NCI-H460 (cell line): ENCODE results near the gene MUC2. TPM values are rescaled to one million over a fixed set of nuclear protein-coding genes. Genes with fewer than 3 reads are reported as not detected.

Experiments
- DNase-seq: peaks from one replicate; pipeline ENCODE4 v3.0.0-alpha.2; 2016; ENCODE audit warnings: low read depth; ENCODE audit errors: extremely low read depth
- total RNA-seq: library from RNA; depleted of rRNA; stranded (reverse); fragments of >200 nt; shearing (Covaris generic); gene quantifications from 2 replicates; pipeline ENCODE4 v1.2.3, GENCODE V29; 2014

MUC2 gene
- total RNA-seq, 1 experiment from 2014 or later = not detected

DNA sequence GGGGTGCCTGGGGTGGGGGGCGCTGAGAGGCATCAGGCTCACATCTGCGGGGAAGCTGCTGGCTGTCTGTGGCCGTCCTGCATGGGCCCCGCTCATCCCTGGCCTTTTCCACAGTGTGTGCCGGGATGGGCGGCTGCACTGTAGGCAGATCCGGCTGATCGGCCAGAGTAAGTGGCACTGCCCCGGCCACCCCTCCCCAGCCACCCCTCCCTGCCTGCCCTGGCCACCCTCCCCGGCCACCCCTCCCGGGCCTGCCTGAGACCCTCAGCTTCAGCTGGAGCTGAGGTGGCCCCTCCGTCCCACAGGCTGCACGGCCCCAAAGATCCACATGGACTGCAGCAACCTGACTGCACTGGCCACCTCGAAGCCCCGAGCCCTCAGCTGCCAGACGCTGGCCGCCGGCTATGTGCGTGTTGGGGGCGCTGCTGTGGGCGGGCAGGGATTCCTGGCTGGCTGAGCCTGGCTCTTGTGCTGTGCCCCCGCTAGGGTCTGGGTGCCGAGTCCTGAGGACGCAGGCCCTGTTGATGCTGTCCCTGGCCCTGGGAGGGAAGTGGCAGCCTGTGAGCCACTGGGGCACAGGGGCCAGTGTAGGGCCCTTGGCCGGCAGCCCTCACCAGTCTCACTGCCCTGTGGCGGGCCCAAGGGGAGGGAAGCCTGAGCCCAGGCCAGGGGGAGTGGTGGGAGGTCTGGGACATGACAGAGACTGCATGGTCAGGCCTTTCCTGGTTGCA, 10.9 kb downstream of the MUC2 start:
- no peak for DNase-seq

DNA sequence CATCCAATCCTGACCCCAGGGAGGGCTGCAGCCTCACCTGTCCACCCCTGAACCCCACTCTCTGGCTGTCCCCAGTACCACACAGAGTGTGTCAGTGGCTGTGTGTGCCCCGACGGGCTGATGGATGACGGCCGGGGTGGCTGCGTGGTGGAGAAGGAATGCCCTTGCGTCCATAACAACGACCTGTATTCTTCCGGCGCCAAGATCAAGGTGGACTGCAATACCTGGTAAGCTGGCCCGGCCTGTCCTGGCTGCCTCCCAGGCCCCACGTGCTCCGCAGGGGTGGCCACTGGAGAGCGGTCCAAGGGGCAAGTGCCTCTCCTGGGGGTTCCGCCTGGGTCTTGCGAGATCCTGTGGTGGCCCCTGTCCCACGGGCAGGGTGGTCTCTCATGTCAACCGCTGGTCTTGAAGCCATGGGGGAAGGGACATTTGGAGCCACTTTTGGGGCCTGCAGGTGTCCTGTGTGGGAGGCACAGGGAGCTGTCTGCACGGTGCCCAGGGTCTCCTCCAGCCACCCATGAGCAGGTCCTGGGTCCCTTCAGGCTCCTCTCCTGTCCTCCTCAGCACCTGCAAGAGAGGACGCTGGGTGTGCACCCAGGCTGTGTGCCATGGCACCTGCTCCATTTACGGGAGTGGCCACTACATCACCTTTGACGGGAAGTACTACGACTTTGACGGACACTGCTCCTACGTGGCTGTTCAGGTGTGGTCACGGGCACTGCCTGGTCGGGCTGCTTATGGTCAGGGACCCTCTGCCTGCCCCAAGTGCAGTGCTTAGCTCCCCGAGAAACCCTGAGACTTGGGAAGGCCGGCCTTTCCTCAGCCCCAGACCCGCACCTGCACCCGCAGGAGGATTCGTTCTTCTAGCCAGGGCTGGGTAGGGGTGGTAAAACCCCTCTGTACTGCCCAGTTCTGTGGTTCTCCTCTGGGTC, 11.8 kb downstream of the MUC2 start:
- no peak for DNase-seq

GRCh38 chr11:1087279-1087960, 12.7 kb downstream of the MUC2 start:
- DNase-seq = no peak

GRCh38 chr11:1087961-1088926, 13.6 kb downstream of the MUC2 start:
- DNase-seq = no peak

- no peak for DNase-seq
Measured at GRCh38 chr11:1088927-1089737, 14.5 kb downstream of the MUC2 start.

- DNase-seq = no peak
Measured at GRCh38 chr11:1089738-1090599, 15.3 kb downstream of the MUC2 start.

DNA sequence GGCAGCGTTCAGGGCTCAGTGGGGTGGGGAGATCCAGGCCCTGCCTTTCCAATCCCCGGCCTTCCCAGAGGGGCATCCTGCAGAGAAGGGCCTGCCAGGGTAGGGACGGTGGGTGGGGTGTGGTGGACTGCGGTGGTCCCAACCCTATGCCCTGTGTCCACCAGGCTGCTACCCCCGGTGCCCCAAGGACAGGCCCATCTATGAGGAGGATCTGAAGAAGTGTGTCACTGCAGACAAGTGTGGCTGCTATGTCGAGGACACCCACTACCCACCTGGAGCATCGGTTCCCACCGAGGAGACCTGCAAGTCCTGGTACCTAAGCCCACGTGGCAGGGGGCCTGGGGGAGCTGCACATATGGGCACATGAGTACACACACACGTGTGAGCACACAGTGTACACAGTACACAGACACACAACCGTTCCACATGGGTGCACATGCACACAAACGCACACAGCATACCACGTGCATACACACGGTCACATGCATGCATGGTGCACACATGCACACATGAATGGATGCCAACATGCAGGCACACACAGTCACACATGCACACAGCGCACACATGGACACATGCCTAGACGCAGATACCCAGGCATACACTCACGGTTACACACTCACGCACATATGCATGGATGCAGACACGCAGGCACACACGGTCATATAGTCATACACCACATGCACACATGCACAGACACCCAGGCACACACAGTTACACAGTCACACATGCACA, 16.1 kb downstream of the MUC2 start:
- no peak for DNase-seq

DNA sequence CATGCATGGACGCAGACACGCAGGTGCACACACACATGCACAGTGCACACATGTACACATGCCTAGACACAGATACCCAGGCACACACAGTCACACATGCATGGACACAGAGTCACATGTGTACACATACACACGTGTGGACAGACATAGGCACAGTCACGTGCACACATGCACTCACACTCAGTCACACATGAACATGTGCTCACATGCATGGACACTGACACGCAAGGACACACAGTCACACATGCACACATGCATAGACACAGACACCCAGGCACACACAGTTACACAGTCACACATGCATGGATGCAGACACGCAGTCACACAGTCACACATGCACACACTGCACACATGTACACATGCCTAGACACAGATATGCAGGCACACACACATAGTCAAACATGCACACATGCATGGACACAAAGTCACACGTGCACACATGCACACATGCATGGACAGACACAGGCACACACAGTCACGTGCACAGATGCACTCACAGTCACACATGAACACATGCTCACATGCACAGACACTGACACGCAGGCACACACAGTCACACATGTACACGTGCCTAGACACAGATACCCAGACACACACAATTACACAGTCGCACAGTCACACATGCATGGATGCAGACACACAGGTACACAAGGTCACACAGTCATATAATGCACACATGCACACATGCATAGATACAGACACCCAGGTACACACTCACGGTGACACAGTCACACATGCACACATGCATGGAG, 16.8 kb downstream of the MUC2 start:
- no peak for DNase-seq

DNA sequence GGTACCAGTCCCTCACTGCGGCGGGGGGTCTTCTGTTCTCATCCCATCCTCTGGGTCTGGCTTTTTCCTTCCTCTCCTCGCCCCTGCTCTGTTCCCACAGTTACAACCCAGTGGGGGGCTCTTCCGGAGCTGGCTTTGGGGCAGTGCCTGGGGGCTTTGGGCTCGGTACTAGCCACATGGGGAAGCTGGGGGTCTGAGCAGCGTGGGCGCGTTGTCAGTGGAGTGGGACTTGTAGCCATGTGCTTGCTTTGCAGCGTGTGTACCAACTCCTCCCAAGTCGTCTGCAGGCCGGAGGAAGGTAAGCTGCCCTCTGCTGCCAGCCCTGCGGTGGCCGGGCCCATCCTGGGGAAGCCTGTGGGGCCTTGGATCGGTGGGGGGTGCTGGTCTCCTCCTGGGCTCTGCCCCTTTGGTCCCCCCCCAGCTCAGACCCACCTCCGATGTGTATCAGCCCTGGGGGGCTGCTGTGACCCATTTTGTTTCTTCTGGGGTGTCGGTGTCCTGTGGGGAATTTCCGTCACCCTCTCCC, 17.5 kb downstream of the MUC2 start:
- no peak for DNase-seq

- DNase-seq = no peak
Measured at GRCh38 chr11:1092919-1093318, 18.2 kb downstream of the MUC2 start.

DNA sequence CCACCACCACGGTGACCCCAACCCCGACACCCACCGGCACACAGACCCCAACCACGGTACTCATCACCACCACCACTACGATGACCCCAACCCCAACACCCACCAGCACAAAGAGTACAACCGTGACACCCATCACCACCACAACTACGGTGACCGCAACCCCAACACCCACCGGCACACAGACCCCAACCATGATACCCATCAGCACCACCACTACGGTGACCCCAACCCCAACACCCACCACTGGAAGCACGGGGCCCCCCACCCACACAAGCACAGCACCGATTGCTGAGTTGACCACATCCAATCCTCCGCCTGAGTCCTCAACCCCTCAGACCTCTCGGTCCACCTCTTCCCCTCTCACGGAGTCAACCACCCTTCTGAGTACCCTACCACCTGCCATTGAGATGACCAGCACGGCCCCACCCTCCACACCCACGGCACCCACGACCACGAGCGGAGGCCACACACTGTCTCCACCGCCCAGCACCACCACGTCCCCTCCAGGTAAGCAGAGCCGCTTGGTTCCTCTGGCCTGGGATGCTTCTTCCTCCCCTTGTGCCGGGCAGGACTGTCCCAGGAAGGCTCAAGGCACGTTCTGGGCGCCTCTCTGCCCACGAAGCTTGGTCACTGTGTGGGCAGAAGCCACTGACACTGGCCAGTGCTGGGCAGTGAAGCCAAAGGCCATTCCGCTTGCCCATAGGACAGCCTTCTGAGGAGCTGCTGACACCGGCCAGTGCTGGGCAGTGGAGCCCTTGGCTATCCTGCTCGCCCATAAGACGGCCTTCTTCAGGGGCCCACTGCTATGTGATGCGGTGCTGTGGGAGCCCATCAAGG, 25.1 kb downstream of the MUC2 start:
- DNase-seq = no peak

GRCh38 chr11:1100417-1101245, 26.0 kb downstream of the MUC2 start:
- no peak for DNase-seq

GRCh38 chr11:1101318-1102089, 26.8 kb downstream of the MUC2 start:
- DNase-seq = no peak
